Memory B cell (primary cell): ENCODE measurements around the gene ST6GALNAC3.

Experiments used
- ATAC-seq: fragments of 150-1000 bp; cut with Tn5 transposase; 2 replicates; pipeline ENCODE4 v1.10.0; 2021; ENCODE audit warnings: low read depth, mild to moderate bottlenecking, moderate library complexity
- DNase-seq, 2 donors: peaks; one replicate each; pipeline ENCODE4 v3.0.0; 2022; ENCODE audit warnings: low spot score in 2 of 2
- H3K27ac Mint-ChIP-seq: one replicate; pipeline ENCODE4 v1.8.0; 2022; ENCODE audit warnings: mild to moderate bottlenecking, moderate library complexity, mixed read lengths
- H3K27me3 Mint-ChIP-seq: one replicate; pipeline ENCODE4 v1.8.0; 2022; ENCODE audit warnings: mixed read lengths
- H3K36me3 Mint-ChIP-seq: one replicate; pipeline ENCODE4 v1.8.0; 2022; ENCODE audit warnings: mild to moderate bottlenecking, mixed read lengths
- H3K4me1 Mint-ChIP-seq: one replicate; pipeline ENCODE4 v1.8.0; 2022; ENCODE audit warnings: mixed read lengths
- H3K4me3 Mint-ChIP-seq: one replicate; pipeline ENCODE4 v1.8.0; 2022; ENCODE audit warnings: mild to moderate bottlenecking, moderate library complexity, mixed read lengths
- H3K9me3 Mint-ChIP-seq: one replicate; pipeline ENCODE4 v1.8.0; 2022; ENCODE audit warnings: mixed read lengths

ST6GALNAC3 gene

GRCh38 chr1:76568573-76569238 is 494.2 kb downstream of the ST6GALNAC3 start:
- Mint-ChIP-seq H3K9me3 (no peaks in the 10 kb centered on the region), H3K27ac (no peak overlapping the region), H3K4me1 (no peaks in the 10 kb centered on the region), H3K4me3 (no peak overlapping the region), H3K36me3 (peaks cover 2% of the 10 kb centered on the region), H3K27me3 (no peaks in the 10 kb centered on the region)
- DNase-seq = no peak
- ATAC-seq = no peak

GRCh38 chr1:76571248-76571647 is 496.7 kb downstream of the ST6GALNAC3 start:
- H3K27me3 Mint-ChIP-seq = no peaks in the 10 kb centered on the region
- H3K36me3 Mint-ChIP-seq = peaks cover 2% of the 10 kb centered on the region
- ATAC-seq = no peak
- no peaks in the 10 kb centered on the region for H3K4me1 Mint-ChIP-seq
- H3K27ac Mint-ChIP-seq = no peak overlapping the region
- no peak overlapping the region for H3K4me3 Mint-ChIP-seq
- no peak for DNase-seq
- H3K9me3 Mint-ChIP-seq = no peaks in the 10 kb centered on the region

GRCh38 chr1:76572229-76572628 is 497.7 kb downstream of the ST6GALNAC3 start:
- peaks cover 5% of the 10 kb centered on the region for H3K4me1 Mint-ChIP-seq
- DNase-seq (no peak), ATAC-seq (no peak)
- H3K9me3 Mint-ChIP-seq = no peaks in the 10 kb centered on the region
- no peaks in the 10 kb centered on the region for H3K27me3 Mint-ChIP-seq
- no peak overlapping the region for H3K4me3 Mint-ChIP-seq
- peaks cover 2% of the 10 kb centered on the region for H3K36me3 Mint-ChIP-seq
- no peak overlapping the region for H3K27ac Mint-ChIP-seq

- Mint-ChIP-seq H3K4me3 (no peak overlapping the region), H3K4me1 (peaks cover 5% of the 10 kb centered on the region), H3K27me3 (no peaks in the 10 kb centered on the region), H3K9me3 (no peaks in the 10 kb centered on the region), H3K27ac (no peak overlapping the region), H3K36me3 (peaks cover 2% of the 10 kb centered on the region)
- ATAC-seq (no peak), DNase-seq (no peak)
Observed at GRCh38 chr1:76576876-76577524, 502.5 kb downstream of the ST6GALNAC3 start.

- DNase-seq (no peak), ATAC-seq (no peak)
- Mint-ChIP-seq H3K9me3 (no peaks in the 10 kb centered on the region), H3K4me3 (no peak overlapping the region), H3K36me3 (peaks cover 2% of the 10 kb centered on the region), H3K27me3 (no peaks in the 10 kb centered on the region), H3K27ac (no peak overlapping the region), H3K4me1 (peaks cover 5% of the 10 kb centered on the region)
Observed at GRCh38 chr1:76577525-76578185, 503.1 kb downstream of the ST6GALNAC3 start.

GRCh38 chr1:76580206-76580605 is 505.7 kb downstream of the ST6GALNAC3 start:
- no peaks in the 10 kb centered on the region for H3K36me3 Mint-ChIP-seq
- H3K27me3 Mint-ChIP-seq = no peaks in the 10 kb centered on the region
- DNase-seq (no peak), ATAC-seq (no peak)
- no peak overlapping the region for H3K27ac Mint-ChIP-seq
- no peak overlapping the region for H3K4me3 Mint-ChIP-seq
- peaks cover 5% of the 10 kb centered on the region for H3K4me1 Mint-ChIP-seq
- no peaks in the 10 kb centered on the region for H3K9me3 Mint-ChIP-seq

- ATAC-seq = no peak
- no peak for DNase-seq
- H3K36me3 Mint-ChIP-seq = no peaks in the 10 kb centered on the region
- H3K9me3 Mint-ChIP-seq = no peaks in the 10 kb centered on the region
- H3K4me3 Mint-ChIP-seq = no peak overlapping the region
- no peak overlapping the region for H3K27ac Mint-ChIP-seq
- H3K27me3 Mint-ChIP-seq = no peaks in the 10 kb centered on the region
- H3K4me1 Mint-ChIP-seq = peaks cover 3% of the 10 kb centered on the region
Observed at GRCh38 chr1:76581712-76582111, 507.2 kb downstream of the ST6GALNAC3 start.

- DNase-seq (no peak), ATAC-seq (no peak)
- H3K9me3 Mint-ChIP-seq = no peaks in the 10 kb centered on the region
- no peaks in the 10 kb centered on the region for H3K36me3 Mint-ChIP-seq
- no peaks in the 10 kb centered on the region for H3K27me3 Mint-ChIP-seq
- no peak overlapping the region for H3K27ac Mint-ChIP-seq
- H3K4me1 Mint-ChIP-seq = no peaks in the 10 kb centered on the region
- H3K4me3 Mint-ChIP-seq = no peak overlapping the region
Observed at GRCh38 chr1:76583235-76583868, 508.8 kb downstream of the ST6GALNAC3 start.

GRCh38 chr1:76583875-76584477 is 509.4 kb downstream of the ST6GALNAC3 start:
- no peaks in the 10 kb centered on the region for H3K27me3 Mint-ChIP-seq
- H3K27ac Mint-ChIP-seq = no peak overlapping the region
- no peaks in the 10 kb centered on the region for H3K36me3 Mint-ChIP-seq
- DNase-seq (no peak), ATAC-seq (no peak)
- no peak overlapping the region for H3K4me3 Mint-ChIP-seq
- no peaks in the 10 kb centered on the region for H3K4me1 Mint-ChIP-seq
- H3K9me3 Mint-ChIP-seq = no peaks in the 10 kb centered on the region

- Mint-ChIP-seq H3K27me3 (no peaks in the 10 kb centered on the region), H3K9me3 (no peaks in the 10 kb centered on the region), H3K36me3 (no peaks in the 10 kb centered on the region), H3K4me3 (no peak overlapping the region), H3K4me1 (no peaks in the 10 kb centered on the region), H3K27ac (no peak overlapping the region)
- DNase-seq = no peak
- ATAC-seq = no peak
Observed at GRCh38 chr1:76585980-76586674, 511.6 kb downstream of the ST6GALNAC3 start.

- H3K4me1 Mint-ChIP-seq = no peaks in the 10 kb centered on the region
- no peak for ATAC-seq
- peaks cover 2% of the 10 kb centered on the region for H3K36me3 Mint-ChIP-seq
- no peak for DNase-seq
- peaks cover 3% of the 10 kb centered on the region for H3K9me3 Mint-ChIP-seq
- H3K27me3 Mint-ChIP-seq = no peaks in the 10 kb centered on the region
- no peak overlapping the region for H3K27ac Mint-ChIP-seq
- H3K4me3 Mint-ChIP-seq = no peak overlapping the region
Observed at GRCh38 chr1:76587212-76587611, 512.7 kb downstream of the ST6GALNAC3 start.

GRCh38 chr1:76591461-76591860 is 516.9 kb downstream of the ST6GALNAC3 start:
- H3K27ac Mint-ChIP-seq = no peak overlapping the region
- H3K4me3 Mint-ChIP-seq = no peak overlapping the region
- DNase-seq = no peak
- H3K36me3 Mint-ChIP-seq = peaks cover 5% of the 10 kb centered on the region
- no peak for ATAC-seq
- H3K9me3 Mint-ChIP-seq = peaks cover 9% of the 10 kb centered on the region
- H3K27me3 Mint-ChIP-seq = no peaks in the 10 kb centered on the region
- no peaks in the 10 kb centered on the region for H3K4me1 Mint-ChIP-seq

- ATAC-seq (no peak), DNase-seq (no peak)
- H3K36me3 Mint-ChIP-seq = peaks cover 5% of the 10 kb centered on the region
- H3K27ac Mint-ChIP-seq = no peak overlapping the region
- H3K27me3 Mint-ChIP-seq = no peaks in the 10 kb centered on the region
- H3K4me1 Mint-ChIP-seq = no peaks in the 10 kb centered on the region
- H3K9me3 Mint-ChIP-seq = peaks cover 9% of the 10 kb centered on the region
- H3K4me3 Mint-ChIP-seq = no peak overlapping the region
Observed at GRCh38 chr1:76591963-76592362, 517.4 kb downstream of the ST6GALNAC3 start.
